ENCODE measurements around the gene DENND1A. TPM values are rescaled to one million over a fixed set of nuclear protein-coding genes. Genes with fewer than 3 reads are reported as not detected.
A peak's percentile ranks its signal among the peaks of the same experiment; 100 is the strongest.
"Not testable (repeated sequence)": the region's sequence is repeated elsewhere in the genome, so short reads cannot be mapped to it uniquely, and the experiment has no call there.

The DENND1A gene
- total RNA-seq, 2 donors from 2014 or later, result 12.6 to 22.7 TPM

GRCh38 chr9:123954518-123955280 lies 24.8 kb upstream of the DENND1A start:
- no peak overlapping the region for H3K27ac Mint-ChIP-seq
- DNase-seq (ENCODE audit: low spot score in 2 of 2) (no peak), ATAC-seq (no peak)
- no peaks in the 10 kb centered on the region for H3K9me3 Mint-ChIP-seq
- no peaks in the 10 kb centered on the region for H3K36me3 Mint-ChIP-seq

- ATAC-seq (no peak), DNase-seq (ENCODE audit: low spot score in 2 of 2) (no peak)
- Mint-ChIP-seq H3K9me3 (no peaks in the 10 kb centered on the region), H3K36me3 (no peaks in the 10 kb centered on the region), H3K27ac (no peak overlapping the region)
These were observed 22.9 kb upstream of the DENND1A start for GRCh38 chr9:123952641-123953495.

GRCh38 chr9:123948286-123948685 lies 18.4 kb upstream of the DENND1A start:
- Mint-ChIP-seq H3K9me3 (no peaks in the 10 kb centered on the region), H3K36me3 (no peaks in the 10 kb centered on the region), H3K27ac (no peak overlapping the region)
- DNase-seq (ENCODE audit: low spot score in 2 of 2) (no peak), ATAC-seq (no peak)

- DNase-seq (ENCODE audit: low spot score in 2 of 2), result no peak
- H3K27ac Mint-ChIP-seq, result no peak overlapping the region
These were observed 17.4 kb upstream of the DENND1A start for GRCh38 chr9:123947326-123947725.

GRCh38 chr9:123946101-123946821 lies 16.3 kb upstream of the DENND1A start:
- DNase-seq (ENCODE audit: low spot score in 2 of 2) (no peak), ATAC-seq (no peak)

More at GRCh38 chr9:123947326-123947725, 17.4 kb upstream of the DENND1A start:
- no peaks in the 10 kb centered on the region for H3K36me3 Mint-ChIP-seq
- H3K9me3 Mint-ChIP-seq, result no peaks in the 10 kb centered on the region
- no peak for ATAC-seq

GRCh38 chr9:123945532-123945931 lies 15.6 kb upstream of the DENND1A start:
- ATAC-seq (no peak), DNase-seq (ENCODE audit: low spot score in 2 of 2) (no peak)
- H3K27ac Mint-ChIP-seq, result no peak overlapping the region
- no peaks in the 10 kb centered on the region for H3K36me3 Mint-ChIP-seq
- H3K9me3 Mint-ChIP-seq, result no peaks in the 10 kb centered on the region

More at GRCh38 chr9:123946101-123946821, 16.3 kb upstream of the DENND1A start:
- Mint-ChIP-seq H3K27ac (peak overlapping the region in 1 of 2 donors; percentile 44), H3K9me3 (no peaks in the 10 kb centered on the region), H3K36me3 (no peaks in the 10 kb centered on the region)

GRCh38 chr9:123944464-123944863 lies 14.5 kb upstream of the DENND1A start:
- not testable (repeated sequence) for H3K36me3 Mint-ChIP-seq; H3K9me3 Mint-ChIP-seq; H3K27ac Mint-ChIP-seq; ATAC-seq; DNase-seq (ENCODE audit: low spot score in 2 of 2)

GRCh38 chr9:123943671-123944070 lies 13.7 kb upstream of the DENND1A start:
- ATAC-seq (no peak), DNase-seq (ENCODE audit: low spot score in 2 of 2) (no peak)
- no peaks in the 10 kb centered on the region for H3K9me3 Mint-ChIP-seq
- no peak overlapping the region for H3K27ac Mint-ChIP-seq
- no peaks in the 10 kb centered on the region for H3K36me3 Mint-ChIP-seq

- H3K27ac Mint-ChIP-seq, result no peak overlapping the region
- DNase-seq (ENCODE audit: low spot score in 2 of 2) (no peak), ATAC-seq (no peak)
- no peaks in the 10 kb centered on the region for H3K36me3 Mint-ChIP-seq
- H3K9me3 Mint-ChIP-seq, result no peaks in the 10 kb centered on the region
These were observed 12.6 kb upstream of the DENND1A start for GRCh38 chr9:123942542-123942941.

GRCh38 chr9:123941524-123942070 lies 11.7 kb upstream of the DENND1A start:
- ATAC-seq (no peak), DNase-seq (ENCODE audit: low spot score in 2 of 2) (no peak)
- H3K27ac Mint-ChIP-seq, result no peak overlapping the region
- peaks cover 0 to 2% of the 10 kb centered on the region in 2 donors for H3K9me3 Mint-ChIP-seq
- peaks cover 2% of the 10 kb centered on the region in 2 donors for H3K36me3 Mint-ChIP-seq

GRCh38 chr9:123940721-123941523 lies 11.0 kb upstream of the DENND1A start:
- Mint-ChIP-seq H3K36me3 (peaks cover 6 to 8% of the 10 kb centered on the region in 2 donors), H3K9me3 (peaks cover 0 to 5% of the 10 kb centered on the region in 2 donors), H3K27ac (no peak overlapping the region)
- ATAC-seq (peak; percentile 51 to 56), DNase-seq (ENCODE audit: low spot score in 2 of 2) (no peak)

- H3K9me3 Mint-ChIP-seq, result peaks cover 0 to 5% of the 10 kb centered on the region in 2 donors
- peaks cover 6 to 8% of the 10 kb centered on the region in 2 donors for H3K36me3 Mint-ChIP-seq
- no peak overlapping the region for H3K27ac Mint-ChIP-seq
- DNase-seq (ENCODE audit: low spot score in 2 of 2) (no peak), ATAC-seq (no peak)
These were observed 8.5 kb upstream of the DENND1A start for GRCh38 chr9:123938401-123938800.

- not testable (repeated sequence) for DNase-seq (ENCODE audit: low spot score in 2 of 2); ATAC-seq; H3K36me3 Mint-ChIP-seq; H3K27ac Mint-ChIP-seq; H3K9me3 Mint-ChIP-seq
These were observed 6.6 kb upstream of the DENND1A start for GRCh38 chr9:123936575-123936974.

- Mint-ChIP-seq H3K36me3 (peaks cover 6 to 19% of the 10 kb centered on the region in 2 donors), H3K27ac (no peak overlapping the region), H3K9me3 (peaks cover 0 to 5% of the 10 kb centered on the region in 2 donors)
- no peak for DNase-seq (ENCODE audit: low spot score in 2 of 2)
- ATAC-seq, result no peak
These were observed 3.7 kb upstream of the DENND1A start for GRCh38 chr9:123933440-123934212.

GRCh38 chr9:123929177-123929869 lies 603 bp downstream of the DENND1A start:
- Mint-ChIP-seq H3K27ac (peak overlapping the region; percentile 62 to 93), H3K9me3 (peaks cover 0 to 4% of the 10 kb centered on the region in 2 donors), H3K36me3 (peaks cover 0 to 17% of the 10 kb centered on the region in 2 donors)
- DNase-seq (ENCODE audit: low spot score in 2 of 2) (peak; percentile 26 to 64), ATAC-seq (peak; percentile 29 to 45)

All from activated naive CD4-positive, alpha-beta T cell treated with anti-CD3 and anti-CD28 coated beads, Interleukin-2, amount 50 U/mL, for 72 hours (primary cell).